Measurements from ENCODE around the gene ZMIZ1.
A peak's percentile ranks its signal among the peaks of the same experiment; 100 is the strongest.

Gene ZMIZ1

DNA sequence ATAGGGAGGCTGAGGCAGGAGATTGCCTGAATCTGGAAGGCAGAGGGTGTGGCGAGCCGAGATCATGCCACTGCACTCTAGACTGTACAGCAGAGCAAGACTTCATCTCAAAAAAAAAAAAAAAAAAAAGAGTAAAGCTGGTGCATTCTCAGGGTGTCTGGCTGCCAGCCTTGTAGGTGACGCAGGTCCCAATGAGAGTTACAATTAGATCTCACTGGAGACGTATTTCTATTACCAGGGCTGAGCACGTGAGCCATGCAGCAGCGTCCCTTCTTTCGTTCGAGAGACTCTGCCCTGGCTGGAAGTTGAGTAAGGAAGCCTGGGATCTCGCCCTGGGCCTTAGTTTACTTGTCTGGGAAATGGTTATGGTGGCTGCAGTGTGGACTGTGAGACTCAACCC is 22.4 kb upstream of the ZMIZ1 start:
- Histone ChIP-seq H3K36me3 (ENCODE audit: insufficient read depth, low read length) (no peaks in the 10 kb centered on the region), H3K9me3 (ENCODE audit: insufficient read depth, low read depth, low read length) (no peaks in the 10 kb centered on the region), H4K20me1 (ENCODE audit: insufficient read depth, low read length, poor library complexity, severe bottlenecking) (no peaks in the 10 kb centered on the region), H3K9me2 (replicated peaks; ENCODE audit: low read depth, low read length) (no peaks in the 10 kb centered on the region), H3K9ac (ENCODE audit: low read depth, low read length, poor library complexity, severe bottlenecking) (peak overlapping the region; percentile 78), H3F3A (ENCODE audit: low read depth) (0 out of 2 replicates have a peak, but pooled peaks cover 5% of the 10 kb centered on the region), H3K4me1 (ENCODE audit: insufficient read depth, low read length, poor library complexity, severe bottlenecking) (peaks cover 65% of the 10 kb centered on the region), H3K4me3 (ENCODE audit: low read length, poor library complexity, severe bottlenecking) (no peak overlapping the region), H3K79me2 (ENCODE audit: insufficient read depth, low read length) (no peaks in the 10 kb centered on the region), H3K27me3 (ENCODE audit: insufficient read depth, low read length, poor library complexity, severe bottlenecking) (no peaks in the 10 kb centered on the region), H2AFZ (ENCODE audit: low read length) (no peak overlapping the region), H3K4me2 (ENCODE audit: low read depth, low read length, poor library complexity, severe bottlenecking) (peak overlapping the region; percentile 82)
- TF ChIP-seq EZH2phosphoT487 (IDR thresholded peaks at IDR 0.05; ENCODE audit: borderline replicate concordance) (no peak), CTCF (conservative IDR thresholded peaks at IDR 0.05; ENCODE audit: low read length) (no peak)

DNA sequence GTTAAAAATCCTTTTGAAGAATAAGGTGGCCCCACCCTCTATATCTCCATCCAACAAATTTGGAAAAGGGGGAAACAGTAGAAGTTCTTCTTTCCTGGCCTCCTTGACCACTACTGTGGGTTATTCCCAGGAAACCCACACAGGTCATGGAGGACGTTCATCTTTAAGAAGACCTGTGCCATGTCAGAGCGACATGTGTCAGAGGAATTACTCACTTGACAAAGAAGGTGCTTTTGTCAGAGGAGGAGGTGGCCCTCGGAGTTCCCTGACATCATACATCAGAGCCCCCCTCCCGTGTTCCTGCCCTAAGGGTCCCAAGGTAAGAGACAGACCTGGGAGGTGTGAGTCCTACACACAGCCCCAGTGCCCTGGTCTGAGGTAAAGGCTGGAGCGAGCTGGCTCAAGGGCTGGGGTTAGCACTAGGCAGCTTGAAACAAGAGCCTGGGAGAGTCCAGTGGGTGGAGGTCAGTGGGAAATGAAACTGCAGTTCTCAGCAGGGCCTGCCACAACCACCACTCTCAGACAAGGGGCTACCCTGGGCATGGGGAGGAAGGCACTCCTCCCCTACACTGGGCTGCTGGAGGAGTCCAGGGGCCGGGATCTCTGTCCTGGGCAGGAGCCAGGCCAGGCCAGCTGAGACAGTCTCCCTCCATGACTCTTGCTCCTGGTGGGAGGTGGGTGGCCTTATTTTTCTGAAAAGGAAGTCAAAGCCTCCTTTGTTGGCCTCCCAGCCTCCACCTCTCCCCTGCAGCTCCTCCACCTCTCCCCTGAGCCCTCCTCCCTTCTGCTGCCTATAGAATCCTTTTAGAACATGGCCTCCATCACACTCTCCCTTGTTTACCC is 21.8 kb upstream of the ZMIZ1 start:
- no peak for TF ChIP-seq EZH2phosphoT487 (IDR thresholded peaks at IDR 0.05; ENCODE audit: borderline replicate concordance)
- TF ChIP-seq CTCF (conservative IDR thresholded peaks at IDR 0.05; ENCODE audit: low read length) = no peak
- no peak overlapping the region for H2AFZ ChIP-seq (ENCODE audit: low read length)
- no peaks in the 10 kb centered on the region for H3K36me3 ChIP-seq (ENCODE audit: insufficient read depth, low read length)
- H3K4me2 ChIP-seq (ENCODE audit: low read depth, low read length, poor library complexity, severe bottlenecking) = peak overlapping the region; percentile 82
- peaks cover 71% of the 10 kb centered on the region for H3K4me1 ChIP-seq (ENCODE audit: insufficient read depth, low read length, poor library complexity, severe bottlenecking)
- no peaks in the 10 kb centered on the region for H3K79me2 ChIP-seq (ENCODE audit: insufficient read depth, low read length)
- H3F3A ChIP-seq (ENCODE audit: low read depth) = 0 out of 2 replicates have a peak, but pooled peaks cover 5% of the 10 kb centered on the region
- H3K4me3 ChIP-seq (ENCODE audit: low read length, poor library complexity, severe bottlenecking) = peak overlapping the region; percentile 65
- no peaks in the 10 kb centered on the region for H3K9me3 ChIP-seq (ENCODE audit: insufficient read depth, low read depth, low read length)
- H3K27me3 ChIP-seq (ENCODE audit: insufficient read depth, low read length, poor library complexity, severe bottlenecking) = no peaks in the 10 kb centered on the region
- H4K20me1 ChIP-seq (ENCODE audit: insufficient read depth, low read length, poor library complexity, severe bottlenecking) = no peaks in the 10 kb centered on the region
- peak overlapping the region; percentile 78 for H3K9ac ChIP-seq (ENCODE audit: low read depth, low read length, poor library complexity, severe bottlenecking)
- H3K9me2 ChIP-seq (replicated peaks; ENCODE audit: low read depth, low read length) = no peaks in the 10 kb centered on the region

GRCh38 chr10:79047584-79047874 is 21.2 kb upstream of the ZMIZ1 start:
- Histone ChIP-seq H3K9me2 (replicated peaks; ENCODE audit: low read depth, low read length) (no peaks in the 10 kb centered on the region), H3K4me3 (ENCODE audit: low read length, poor library complexity, severe bottlenecking) (peak overlapping the region; percentile 65), H3K27me3 (ENCODE audit: insufficient read depth, low read length, poor library complexity, severe bottlenecking) (no peaks in the 10 kb centered on the region), H3K9me3 (ENCODE audit: insufficient read depth, low read depth, low read length) (no peaks in the 10 kb centered on the region), H3K4me2 (ENCODE audit: low read depth, low read length, poor library complexity, severe bottlenecking) (peak overlapping the region; percentile 82), H2AFZ (ENCODE audit: low read length) (no peak overlapping the region), H3K79me2 (ENCODE audit: insufficient read depth, low read length) (no peaks in the 10 kb centered on the region), H4K20me1 (ENCODE audit: insufficient read depth, low read length, poor library complexity, severe bottlenecking) (no peaks in the 10 kb centered on the region), H3K4me1 (ENCODE audit: insufficient read depth, low read length, poor library complexity, severe bottlenecking) (peaks cover 71% of the 10 kb centered on the region), H3K36me3 (ENCODE audit: insufficient read depth, low read length) (no peaks in the 10 kb centered on the region), H3F3A (ENCODE audit: low read depth) (0 out of 2 replicates have a peak, but pooled peaks cover 5% of the 10 kb centered on the region), H3K9ac (ENCODE audit: low read depth, low read length, poor library complexity, severe bottlenecking) (peak overlapping the region; percentile 78)
- TF ChIP-seq CTCF (conservative IDR thresholded peaks at IDR 0.05; ENCODE audit: low read length) (no peak), EZH2phosphoT487 (IDR thresholded peaks at IDR 0.05; ENCODE audit: borderline replicate concordance) (no peak)

All from Loucy (cell line).